Lung (tissue), 12 donors: ENCODE data around the gene KCNG2. TPM values are rescaled to one million over a fixed set of nuclear protein-coding genes. Genes with fewer than 3 reads are reported as not detected.

ENCODE experiments used
- ATAC-seq: fragments of 200-7000 bp; cut with Tn5 transposase; one replicate; pipeline ENCODE4 v1.9.1; 2020; ENCODE audit warnings: moderate number of reproducible peaks; ENCODE audit not compliant: insufficient read depth, low FRiP score
- DNase-seq, 3 donors: peaks; one replicate each; pipeline ENCODE4 v3.0.0-alpha.2; 2013 to 2017
- H3K27ac ChIP-seq, 2 donors: one replicate each; pipeline ENCODE4 v1.5.1; 2013; ENCODE audit warnings: mild to moderate bottlenecking in 2 of 2, moderate library complexity in 2 of 2, control low read depth in 1 of 2, inconsistent platforms in 1 of 2, low read depth in 1 of 2, low read length in 1 of 2
- H3K27me3 ChIP-seq, 3 donors: one replicate each; pipeline ENCODE4 v1.5.1; 2013; ENCODE audit warnings: low read length in 2 of 3; ENCODE audit not compliant: control insufficient read depth in 3 of 3, insufficient read depth in 3 of 3
- H3K36me3 ChIP-seq, 4 donors: one replicate each; pipeline ENCODE4 v1.5.1; 2013; ENCODE audit warnings: low read length in 4 of 4, mild to moderate bottlenecking in 1 of 4, moderate library complexity in 1 of 4; ENCODE audit not compliant: control insufficient read depth in 4 of 4, insufficient read depth in 4 of 4
- H3K4me1 ChIP-seq, 5 donors: one replicate each; pipeline ENCODE4 v1.5.1; 2013; ENCODE audit warnings: low read length in 5 of 5, mild to moderate bottlenecking in 2 of 5, moderate library complexity in 1 of 5; ENCODE audit not compliant: control insufficient read depth in 5 of 5, insufficient read depth in 5 of 5
- H3K4me3 ChIP-seq: one replicate; pipeline ENCODE4 v1.5.1; 2013; ENCODE audit warnings: mild to moderate bottlenecking, control low read depth, moderate library complexity
- H3K9ac ChIP-seq, 2 donors: one replicate each; pipeline ENCODE4 v1.5.1; 2013; ENCODE audit warnings: low read length in 2 of 2, control low read depth in 1 of 2; ENCODE audit not compliant: insufficient read depth in 1 of 2
- H3K9me3 ChIP-seq, 4 donors: one replicate each; pipeline ENCODE4 v1.5.1; 2013; ENCODE audit warnings: low read length in 3 of 4, mild to moderate bottlenecking in 1 of 4, moderate library complexity in 1 of 4; ENCODE audit not compliant: control insufficient read depth in 4 of 4, insufficient read depth in 3 of 4
- WGBS, 2 donors: extraction: QIAGEN DNeasy Blood & Tissue Kit; methylation state at CpG; one replicate each; pipeline ENCODE4 v1.1.7; 2013; 5-methylcytosine and 5-hydroxymethylcytosine counted together
- polyA plus RNA-seq, 2 donors: library from polyadenylated mRNA; stranded (reverse); fragments of 200-250 nt; gene quantifications; one replicate each; pipeline ENCODE4 v1.2.1, GENCODE V29; 2013
- total RNA-seq, 2 donors: library from RNA; depleted of rRNA in 1 of 2; stranded (reverse); fragments of >200 nt in 1 of 2; gene quantifications; one replicate each; pipeline ENCODE4 v1.2.1, GENCODE V29; 2014 to 2021
- TF ChIP-seq, protein P1 (sequence below): IDR thresholded peaks from 2 replicates; pipeline ENCODE4 v1.5.1; 2012; ENCODE audit warnings: mild to moderate bottlenecking; ENCODE audit errors: control extremely low read depth, extremely low read depth
- donor health status: control.
- donor health status: control.
- donor health status: Bipolar disorder and iron deficiency.
- donor health status: healthy.
- donor health status: DM: yes; HTN: yes; CAD: no.

KCNG2 gene
- total and polyA plus RNA-seq, 4 donors = 0.16 to 1.8 (median 1.2) TPM

GRCh38 chr18:79769698-79770500 is 27.8 kb upstream of the KCNG2 start:
- no peaks in the 10 kb centered on the region for H3K4me1 ChIP-seq
- ATAC-seq (no peak), DNase-seq (no peak)
- no peak overlapping the region for H3K4me3 ChIP-seq
- H3K27ac ChIP-seq = no peak overlapping the region
- H3K9ac ChIP-seq = no peak overlapping the region
- H3K9me3 ChIP-seq = peaks cover 0 to 25% (median 0%) of the 10 kb centered on the region in 4 donors
- H3K36me3 ChIP-seq = no peaks in the 10 kb centered on the region
- H3K27me3 ChIP-seq = peaks cover 0 to 3% (median 0%) of the 10 kb centered on the region in 3 donors
- WGBS, 2 donors = 88 to 89% methylated on average over 31 of the region's 31 CpGs
- TF ChIP-seq, protein P1, sequence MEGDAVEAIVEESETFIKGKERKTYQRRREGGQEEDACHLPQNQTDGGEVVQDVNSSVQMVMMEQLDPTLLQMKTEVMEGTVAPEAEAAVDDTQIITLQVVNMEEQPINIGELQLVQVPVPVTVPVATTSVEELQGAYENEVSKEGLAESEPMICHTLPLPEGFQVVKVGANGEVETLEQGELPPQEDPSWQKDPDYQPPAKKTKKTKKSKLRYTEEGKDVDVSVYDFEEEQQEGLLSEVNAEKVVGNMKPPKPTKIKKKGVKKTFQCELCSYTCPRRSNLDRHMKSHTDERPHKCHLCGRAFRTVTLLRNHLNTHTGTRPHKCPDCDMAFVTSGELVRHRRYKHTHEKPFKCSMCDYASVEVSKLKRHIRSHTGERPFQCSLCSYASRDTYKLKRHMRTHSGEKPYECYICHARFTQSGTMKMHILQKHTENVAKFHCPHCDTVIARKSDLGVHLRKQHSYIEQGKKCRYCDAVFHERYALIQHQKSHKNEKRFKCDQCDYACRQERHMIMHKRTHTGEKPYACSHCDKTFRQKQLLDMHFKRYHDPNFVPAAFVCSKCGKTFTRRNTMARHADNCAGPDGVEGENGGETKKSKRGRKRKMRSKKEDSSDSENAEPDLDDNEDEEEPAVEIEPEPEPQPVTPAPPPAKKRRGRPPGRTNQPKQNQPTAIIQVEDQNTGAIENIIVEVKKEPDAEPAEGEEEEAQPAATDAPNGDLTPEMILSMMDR = no peak

- H3K27me3 ChIP-seq = peaks cover 0 to 5% (median 0%) of the 10 kb centered on the region in 3 donors
Measured at GRCh38 chr18:79770501-79770815, 27.3 kb upstream of the KCNG2 start.

DNA sequence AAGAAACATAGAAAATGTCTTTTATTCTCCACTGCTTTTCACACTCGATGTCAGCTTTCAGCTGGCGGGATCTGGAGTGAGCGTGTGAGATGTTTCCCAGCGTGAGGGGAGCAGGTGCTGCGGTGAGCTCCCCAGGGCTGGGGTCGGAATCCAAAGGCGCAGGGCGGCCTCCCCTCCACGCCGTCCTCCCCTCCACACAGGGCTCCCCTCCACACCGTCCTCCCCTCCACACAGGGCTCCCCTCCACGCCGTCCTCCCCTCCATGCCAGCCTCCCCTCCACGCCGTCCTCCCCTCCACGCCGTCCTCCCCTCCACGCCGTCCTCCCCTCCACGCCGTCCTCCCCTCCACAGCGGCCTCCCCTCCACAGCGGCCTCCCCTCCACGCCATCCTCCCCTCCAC is 26.9 kb upstream of the KCNG2 start:
- no peak for ATAC-seq
- DNase-seq = no peak
- H3K9ac ChIP-seq = no peak overlapping the region
- TF ChIP-seq, protein P1 = no peak
- H3K9me3 ChIP-seq = peaks cover 0 to 25% (median 0%) of the 10 kb centered on the region in 4 donors
- no peak overlapping the region for H3K27ac ChIP-seq
- 74 to 83% methylated on average over 11 to 24 of the region's 24 CpGs for WGBS, 2 donors
- H3K27me3 ChIP-seq = peaks cover 0 to 5% (median 0%) of the 10 kb centered on the region in 3 donors
- H3K4me1 ChIP-seq = no peaks in the 10 kb centered on the region
- no peaks in the 10 kb centered on the region for H3K36me3 ChIP-seq
- no peak overlapping the region for H3K4me3 ChIP-seq

More at GRCh38 chr18:79770501-79770815, 27.3 kb upstream of the KCNG2 start:
- Histone ChIP-seq H3K4me1 (no peaks in the 10 kb centered on the region), H3K9ac (no peak overlapping the region), H3K9me3 (peaks cover 0 to 25% (median 0%) of the 10 kb centered on the region in 4 donors), H3K36me3 (no peaks in the 10 kb centered on the region), H3K27ac (no peak overlapping the region), H3K4me3 (no peak overlapping the region)
- no peak for DNase-seq
- 73 to 78% methylated on average over 11 of the region's 11 CpGs for WGBS, 2 donors
- TF ChIP-seq, protein P1 = no peak
- ATAC-seq = no peak
